Left renal pelvis (tissue), 4 donors: ENCODE measurements around the gene PCDHGB2. TPM values are rescaled to one million over a fixed set of nuclear protein-coding genes. Genes with fewer than 3 reads are reported as not detected.
"Not testable (repeated sequence)": the region's sequence is repeated elsewhere in the genome, so short reads cannot be mapped to it uniquely, and the experiment has no call there.

Source experiments
- DNase-seq, 4 donors: peaks; one replicate each; pipeline ENCODE4 v3.0.0-alpha.2; 2013; ENCODE audit warnings: low read depth in 4 of 4, low spot score in 3 of 4
- polyA plus RNA-seq, 4 donors: library from polyadenylated mRNA; unstranded; fragments of 120-200 nt; gene quantifications; one replicate each; pipeline ENCODE4 v1.2.1, GENCODE V29; 2013; ENCODE audit not compliant: insufficient read length in 4 of 4

Gene PCDHGB2
- 1 to 10 TPM; 3.5 to 5.2 (median 3.8) TPM for polyA plus RNA-seq

- DNase-seq: no peak
Measured at GRCh38 chr5:141359790-141360426, at the start of gene PCDHGB2. Gene PCDHGB2 (plus strand): TSS chr5:141359994. CDS start chr5:141360136, 142 bp downstream.

- DNase-seq: no peak
Measured at GRCh38 chr5:141313711-141314110, 46.1 kb upstream of the PCDHGB2 start.

- not testable (repeated sequence) for DNase-seq
Measured at GRCh38 chr5:141316963-141317362, 42.8 kb upstream of the PCDHGB2 start.

GRCh38 chr5:141319202-141319601 lies 40.6 kb upstream of the PCDHGB2 start:
- DNase-seq: no peak

GRCh38 chr5:141319699-141320098 lies 40.1 kb upstream of the PCDHGB2 start:
- DNase-seq: no peak

- DNase-seq: peak; percentile 87 to 90 (median 88)
Measured at GRCh38 chr5:141320225-141321169, 39.3 kb upstream of the PCDHGB2 start, which contains the start of gene TAF7. Gene TAF7 (minus strand): TSS chr5:141320784. CDS start chr5:141320044, 740 bp downstream.

- DNase-seq: no peak
Measured at GRCh38 chr5:141322261-141322660, 37.5 kb upstream of the PCDHGB2 start.

- DNase-seq: no peak
Measured at GRCh38 chr5:141326088-141326854, 33.5 kb upstream of the PCDHGB2 start.

GRCh38 chr5:141328231-141328630 lies 31.6 kb upstream of the PCDHGB2 start:
- no peak for DNase-seq

GRCh38 chr5:141330299-141331080 lies 29.3 kb upstream of the PCDHGB2 start, which contains the start of gene PCDHGA1:
Gene PCDHGA1 (plus strand): TSS chr5:141330514.
- no peak for DNase-seq

GRCh38 chr5:141332571-141332970 lies 27.2 kb upstream of the PCDHGB2 start:
- DNase-seq: not testable (repeated sequence)

GRCh38 chr5:141338538-141339306 lies 21.1 kb upstream of the PCDHGB2 start, which contains the start of gene PCDHGA2:
Gene PCDHGA2 (plus strand): TSS chr5:141338760.
- DNase-seq: peak in 1 of 4 donors; percentile 39

GRCh38 chr5:141340781-141341354 lies 18.9 kb upstream of the PCDHGB2 start:
- DNase-seq: not testable (repeated sequence)

GRCh38 chr5:141342773-141343172 lies 17.0 kb upstream of the PCDHGB2 start:
- DNase-seq: no peak

GRCh38 chr5:141343242-141343952 lies 16.4 kb upstream of the PCDHGB2 start, which contains the start of gene PCDHGA3:
Gene PCDHGA3 (plus strand): TSS chr5:141343829. CDS start chr5:141344034, 205 bp downstream.
- no peak for DNase-seq

- no peak for DNase-seq
Measured at GRCh38 chr5:141343953-141344463, 15.8 kb upstream of the PCDHGB2 start.

- DNase-seq: no peak
Measured at GRCh38 chr5:141345327-141345726, 14.5 kb upstream of the PCDHGB2 start.

- DNase-seq: not testable (repeated sequence)
Measured at GRCh38 chr5:141346017-141346416, 13.8 kb upstream of the PCDHGB2 start.
